H1 (cell line): ENCODE data around the gene RAB4B. TPM values are rescaled to one million over a fixed set of nuclear protein-coding genes. Genes with fewer than 3 reads are reported as not detected.

ENCODE experiments used
- CTCF ChIA-PET: fragments of 300-600 bp; sonication (Branson Sonifier 250); formaldehyde crosslinking; loops from one replicate; lab custom pipeline; 2021; ENCODE audit not compliant: partially characterized antibody; lab: Charles Lee
- POLR2A ChIA-PET: fragments of 300-600 bp; sonication (Branson Sonifier 250); formaldehyde crosslinking; loops from one replicate; lab custom pipeline; 2021; ENCODE audit warnings: inconsistent platforms; ENCODE audit not compliant: partially characterized antibody; lab: Charles Lee
- DNase-seq, 2 experiments: peaks; one replicate each; pipeline versions ENCODE4 v3.0.0 to v3.0.0-alpha.2; 2010 to 2022; ENCODE audit warnings: low spot score in 2 of 2, low read depth in 1 of 2, mixed read lengths in 1 of 2
- FAIRE-seq: peaks from 2 replicates; lab custom pipeline; 2011; peaks lifted over from hg19 to GRCh38; lab: Jason Lieb, UNC
- H2AFZ ChIP-seq: 2 replicates; pipeline ENCODE4 v1.8.1; 2012; ENCODE audit warnings: low read length, inconsistent platforms
- H2AK5ac ChIP-seq: 2 replicates; pipeline ENCODE4 v1.6.1; 2013; ENCODE audit warnings: low read depth, low read length
- H2BK120ac ChIP-seq: replicated peaks from 2 replicates; pipeline ENCODE3; 2013; ENCODE audit warnings: low read depth, low read length, inconsistent platforms
- H2BK12ac ChIP-seq: 2 replicates; pipeline ENCODE4 v1.6.1; 2013; ENCODE audit warnings: low read depth, low read length
- H2BK15ac ChIP-seq: 2 replicates; pipeline ENCODE4 v1.6.1; 2013; ENCODE audit warnings: low read length
- H2BK20ac ChIP-seq: 2 replicates; pipeline ENCODE4 v1.6.1; 2013; ENCODE audit warnings: low read length
- H2BK5ac ChIP-seq: 2 replicates; pipeline ENCODE4 v1.6.1; 2013; ENCODE audit warnings: low read depth, low read length
- H3K14ac ChIP-seq: 2 replicates; pipeline ENCODE4 v1.6.1; 2013; ENCODE audit warnings: inconsistent platforms; ENCODE audit not compliant: insufficient read length
- H3K18ac ChIP-seq: 2 replicates; pipeline ENCODE4 v1.6.1; 2013; ENCODE audit warnings: low read length; ENCODE audit errors: extremely low read depth
- H3K23ac ChIP-seq: 2 replicates; pipeline ENCODE4 v1.6.1; 2013; ENCODE audit warnings: inconsistent platforms; ENCODE audit not compliant: insufficient read length
- H3K23me2 ChIP-seq: 2 replicates; pipeline ENCODE4 v1.6.1; 2013; ENCODE audit warnings: low read depth, low read length
- H3K27ac ChIP-seq: 2 replicates; pipeline ENCODE4 v1.6.1; 2011; ENCODE audit warnings: low read depth, low read length, inconsistent platforms
- H3K27me3 ChIP-seq, 4 experiments: replicated peaks in 1 of 4; 1 replicate in 1 of 4; 2 replicates in 3 of 4; pipeline versions ENCODE4 v1.6.1 to v1.8.1; 2011 to 2013; ENCODE audit warnings: low read length in 3 of 4, mild to moderate bottlenecking in 3 of 4, inconsistent platforms in 2 of 4, mixed read lengths in 2 of 4, moderate library complexity in 1 of 4; ENCODE audit not compliant: control insufficient read depth in 3 of 4, insufficient read depth in 3 of 4; ENCODE audit errors: extremely low read depth in 1 of 4
- H3K36me3 ChIP-seq, 4 experiments: 2 replicates each; pipeline versions ENCODE4 v1.6.1 to v1.8.1; 2011 to 2013; ENCODE audit warnings: mild to moderate bottlenecking in 4 of 4, low read length in 3 of 4, moderate library complexity in 2 of 4, control low read depth in 1 of 4, inconsistent platforms in 1 of 4; ENCODE audit not compliant: insufficient read depth in 4 of 4, control insufficient read depth in 2 of 4
- H3K4ac ChIP-seq: replicated peaks from 2 replicates; pipeline ENCODE3; 2013; ENCODE audit warnings: low read length, low read depth, mixed read lengths, inconsistent platforms; ENCODE audit not compliant: insufficient read length
- H3K4me1 ChIP-seq, 4 experiments: replicated peaks in 1 of 4; 1 replicate in 1 of 4; 2 replicates in 3 of 4; pipeline versions ENCODE4 v1.6.1 to v1.8.1; 2011 to 2013; ENCODE audit warnings: low read length in 3 of 4, inconsistent platforms in 2 of 4, mixed read lengths in 1 of 4; ENCODE audit not compliant: insufficient read depth in 4 of 4, control insufficient read depth in 3 of 4
- H3K4me2 ChIP-seq, 2 experiments: 2 replicates each; pipeline versions ENCODE4 v1.6.1 to v1.8.1; 2011 to 2013; ENCODE audit warnings: low read depth in 2 of 2, low read length in 2 of 2, control low read depth in 1 of 2, inconsistent platforms in 1 of 2, mild to moderate bottlenecking in 1 of 2; ENCODE audit not compliant: insufficient read depth in 1 of 2
- H3K4me3 ChIP-seq, 4 experiments: fragments of 200-600, 300-600 bp in 1 of 4; sonication (generic), shearing (Covaris generic), sonication (Bioruptor Twin) in 1 of 4; 2 replicates each; pipeline versions ENCODE4 v1.5.1 to v1.8.1; 2011 to 2016; ENCODE audit warnings: low read length in 4 of 4, low read depth in 3 of 4, control low read depth in 2 of 4, inconsistent platforms in 2 of 4, mild to moderate bottlenecking in 2 of 4, mixed read lengths in 1 of 4, moderate library complexity in 1 of 4; ENCODE audit not compliant: insufficient read depth in 2 of 4; ENCODE audit errors: extremely low read depth in 1 of 4
- H3K56ac ChIP-seq: replicated peaks from 2 replicates; pipeline ENCODE3; 2013; ENCODE audit warnings: low read depth, mild to moderate bottlenecking, mixed read lengths, low read length, inconsistent platforms; ENCODE audit not compliant: insufficient read length
- H3K79me1 ChIP-seq: 2 replicates; pipeline ENCODE4 v1.6.1; 2013; ENCODE audit warnings: low read depth, low read length, control low read depth
- H3K79me2 ChIP-seq, 2 experiments: 2 replicates each; pipeline versions ENCODE4 v1.6.1 to v1.8.1; 2012 to 2013; ENCODE audit warnings: low read length in 2 of 2, mild to moderate bottlenecking in 2 of 2, inconsistent platforms in 1 of 2; ENCODE audit not compliant: insufficient read depth in 2 of 2, control insufficient read depth in 1 of 2
- H3K9ac ChIP-seq, 4 experiments: replicated peaks in 1 of 4; 1 replicate in 1 of 4; 2 replicates in 3 of 4; pipeline versions ENCODE4 v1.6.1 to v1.8.1; 2011 to 2013; ENCODE audit warnings: low read depth in 3 of 4, low read length in 3 of 4, control low read depth in 2 of 4, mild to moderate bottlenecking in 2 of 4, moderate library complexity in 2 of 4, inconsistent platforms in 1 of 4; ENCODE audit errors: extremely low read depth in 1 of 4
- H3K9me3 ChIP-seq, 2 experiments: 2 replicates each; pipeline versions ENCODE4 v1.6.1 to v1.8.1; 2012 to 2013; ENCODE audit warnings: mild to moderate bottlenecking in 2 of 2, moderate library complexity in 2 of 2, control low read depth in 1 of 2, inconsistent platforms in 1 of 2, low read depth in 1 of 2, low read length in 1 of 2, mixed read lengths in 1 of 2; ENCODE audit not compliant: insufficient read depth in 2 of 2
- H4K20me1 ChIP-seq, 2 experiments: replicated peaks in 1 of 2; 2 replicates each; pipeline versions ENCODE3 to v1.8.1; 2011 to 2013; ENCODE audit warnings: inconsistent platforms in 2 of 2, low read length in 2 of 2, mild to moderate bottlenecking in 1 of 2; ENCODE audit not compliant: insufficient read depth in 2 of 2, control insufficient read depth in 1 of 2
- H4K5ac ChIP-seq: 2 replicates; pipeline ENCODE4 v1.6.1; 2013; ENCODE audit warnings: low read length, low read depth, mixed read lengths, inconsistent platforms; ENCODE audit not compliant: insufficient read length
- H4K8ac ChIP-seq: 2 replicates; pipeline ENCODE4 v1.8.0; 2013; ENCODE audit warnings: mild to moderate bottlenecking, moderate library complexity, low read length, inconsistent platforms; ENCODE audit not compliant: insufficient read depth; ENCODE audit errors: extremely low read depth
- H4K91ac ChIP-seq: replicated peaks from 2 replicates; pipeline ENCODE3; 2013; ENCODE audit warnings: low read length, mixed read lengths, inconsistent platforms; ENCODE audit not compliant: insufficient read length
- BCL11A ChIP-seq, 2 experiments: IDR thresholded peaks; one replicate each; pipeline ENCODE4 v1.6.1; 2011; ENCODE audit warnings: low read depth in 2 of 2, low read length in 2 of 2, mild to moderate bottlenecking in 2 of 2
- HDAC2 ChIP-seq, 2 experiments: fragments of 300-600 bp in 1 of 2; sonication (generic) in 1 of 2; IDR thresholded peaks; 2 replicates each; pipeline ENCODE4 v1.6.1; 2011 to 2012; ENCODE audit warnings: low read depth in 2 of 2, low read length in 2 of 2, mild to moderate bottlenecking in 2 of 2, moderate library complexity in 2 of 2, borderline replicate concordance in 1 of 2, inconsistent platforms in 1 of 2
- POLR2A ChIP-seq, 2 experiments: IDR thresholded peaks; 1 replicate in 1 of 2; 2 replicates in 1 of 2; pipeline ENCODE4 v1.6.1; 2011; ENCODE audit warnings: low read depth in 2 of 2, low read length in 2 of 2, mild to moderate bottlenecking in 2 of 2; ENCODE audit errors: control extremely low read depth in 1 of 2
- POLR2AphosphoS5 ChIP-seq: IDR thresholded peaks from 2 replicates; pipeline ENCODE4 v1.6.1; 2011; ENCODE audit warnings: low read depth, low read length
- WGBS, 2 experiments: shearing (Covaris generic) in 1 of 2; methylation state at CpG; one replicate each; pipeline versions ENCODE4 v1.1.6 to v1.1.7; 2013 to 2015; ENCODE audit warnings: low lambda C conversion rate in 2 of 2, mixed read lengths in 2 of 2, inconsistent platforms in 1 of 2, low coverage in 1 of 2, missing lambda C conversion rate in 1 of 2; ENCODE audit not compliant: insufficient replicate concordance in 2 of 2, insufficient coverage in 1 of 2, insufficient read length in 1 of 2; ENCODE audit errors: extremely low coverage in 1 of 2, missing lambda C conversion rate in 1 of 2; 5-methylcytosine and 5-hydroxymethylcytosine counted together
- polyA plus RNA-seq, 7 experiments: library from polyadenylated mRNA; depleted of rRNA in 3 of 7; stranded (reverse) in 5 of 7; unstranded in 2 of 7; fragments of >200 nt in 5 of 7; fragments of 200-250 nt in 2 of 7; gene quantifications; 1 replicate in 5 of 7; 2 replicates in 1 of 7; 4 replicates in 1 of 7; pipeline versions ENCODE4 v1.2.1 to v1.2.3, GENCODE V29; 2011 to 2013; ENCODE audit warnings: missing spikeins in 2 of 7, mixed read lengths in 2 of 7
- total RNA-seq: library from RNA; stranded (reverse); fragmentation: NEBNext Ultra II Directional; extraction: Animal tissue kit (Norgen Biotek cat#: 25700); gene quantifications from 2 replicates; pipeline ENCODE4 v1.2.1, GENCODE V29; 2021

The RAB4B gene
- total and polyA plus RNA-seq, 2 of the 8 experiments (the other 6 are each of a cell fraction or from before 2014, with no cell fraction given), result 15.9 to 28.6 TPM

DNA sequence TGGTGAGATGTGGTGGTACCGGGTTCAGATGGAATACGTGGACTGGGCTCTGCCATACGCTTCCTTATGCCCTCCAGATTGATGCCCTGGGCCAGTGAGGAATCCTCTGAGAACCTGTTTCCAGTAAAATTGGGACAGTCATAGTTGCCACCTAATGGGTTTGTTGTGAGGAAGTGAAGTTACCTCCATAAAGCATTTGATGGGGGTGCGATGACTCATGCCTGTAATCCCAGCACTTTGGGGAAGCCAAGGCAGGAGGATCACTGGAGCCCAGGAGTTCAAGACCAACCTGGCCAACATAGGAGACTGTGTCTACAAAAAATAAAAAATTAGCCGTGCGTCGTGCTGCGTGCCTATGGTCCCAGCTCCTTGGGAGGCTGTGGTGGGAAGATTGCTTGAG, 22.3 kb upstream of the RAB4B start:
- H3K27ac ChIP-seq, result no peak overlapping the region; the same call in 1 of the 2 replicates
- H3K4me3 ChIP-seq, result no peak overlapping the region
- H3K14ac ChIP-seq, result no peak overlapping the region
- no peak overlapping the region for H2BK12ac ChIP-seq
- H3K23ac ChIP-seq, result no peak overlapping the region
- no peaks in the 10 kb centered on the region; a peak in 2 of 7 replicates for H3K4me1 ChIP-seq
- TF ChIP-seq HDAC2 (IDR thresholded peaks at IDR 0.05; ENCODE audit: borderline replicate concordance in 1 of 2, low read depth in 2 of 2, low read length in 2 of 2) (no peak), BCL11A (IDR thresholded peaks at IDR 0.05; ENCODE audit: low read depth in 2 of 2, low read length in 2 of 2) (no peak), POLR2AphosphoS5 (0 out of 2 replicates have a peak, but pooled peaks have one; percentile 3), POLR2A (IDR thresholded peaks at IDR 0.05; ENCODE audit: control extremely low read depth in 1 of 2, low read depth in 2 of 2, low read length in 2 of 2) (peak in 1 of 2 experiments; percentile 44; a peak in 1 of 3 replicates)
- H3K9ac ChIP-seq, result no peak overlapping the region; a peak in 2 of 7 replicates
- DNase-seq (no peak), FAIRE-seq (no peak)
- H3K4ac ChIP-seq, result no peak overlapping the region
- peaks cover 1% of the 10 kb centered on the region; the same call in 1 of the 2 replicates for H3K23me2 ChIP-seq
- H2BK15ac ChIP-seq, result no peak overlapping the region
- peak overlapping the region; percentile 63; the same call in 1 of the 2 replicates for H4K8ac ChIP-seq
- peaks cover 31 to 75% (median 53%) of the 10 kb centered on the region in 4 experiments; a peak in 7 of 8 replicates for H3K36me3 ChIP-seq
- CTCF ChIA-PET, result interaction anchor here (0.8 to 3.4 kb wide), 5 partner anchors 11 to 92 kb away, joined by 3 to 14 read pairs (median 3); no protein-coding TSS in a partner anchor
- H3K27me3 ChIP-seq, result no peaks in the 10 kb centered on the region
- POLR2A ChIA-PET, result interaction anchor here (0.9 to 15.7 kb wide), 6 partner anchors 13 to 54 kb away, joined by 4 to 399 read pairs (median 63); partner anchors contain the start of genes COQ8B, EGLN2, ITPKC and MIA
- no peak overlapping the region for H2AK5ac ChIP-seq
- no peak overlapping the region for H4K5ac ChIP-seq
- H3K18ac ChIP-seq, result no peak overlapping the region
- H3K79me2 ChIP-seq, result peaks cover 43 to 74% of the 10 kb centered on the region in 2 experiments
- H3K56ac ChIP-seq, result no peak overlapping the region
- peak overlapping the region; percentile 13; the same call in 1 of the 2 replicates for H2BK5ac ChIP-seq
- peak overlapping the region; percentile 42 to 56 for H3K4me2 ChIP-seq
- no peak overlapping the region for H2BK120ac ChIP-seq
- WGBS, 2 experiments, result 97% methylated on average over 8 of the region's 8 CpGs; no CpG with 5 or more reads in 1 of the 2 experiments
- peaks cover 23 to 37% of the 10 kb centered on the region in 2 experiments for H4K20me1 ChIP-seq
- peaks cover 7% of the 10 kb centered on the region for H3K79me1 ChIP-seq
- H2BK20ac ChIP-seq, result no peak overlapping the region
- H3K9me3 ChIP-seq, result no peaks in the 10 kb centered on the region
- H2AFZ ChIP-seq, result no peak overlapping the region
- H4K91ac ChIP-seq, result no peak overlapping the region
